Measurements from ENCODE around the gene WDR75.

WDR75 gene

DNA sequence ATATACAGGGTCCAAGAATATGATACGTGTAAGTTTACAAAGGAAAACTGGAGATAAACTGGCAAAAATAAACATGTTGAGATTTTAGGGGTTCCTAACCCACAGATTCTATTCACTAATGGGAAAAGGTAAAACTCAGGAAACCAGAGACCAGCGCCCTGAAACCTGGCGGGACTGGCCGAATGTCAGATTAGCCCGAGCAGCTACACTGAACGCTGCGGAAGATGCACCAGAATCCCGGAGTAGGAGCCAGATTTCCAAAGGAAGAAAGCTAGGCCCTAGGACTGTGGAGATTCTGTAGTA, 679 bp upstream of the WDR75 start:
- H3K4me1 ChIP-seq (ENCODE audit: control insufficient read depth, insufficient read depth, low read length): peaks cover 9% of the 10 kb centered on the region

DNA sequence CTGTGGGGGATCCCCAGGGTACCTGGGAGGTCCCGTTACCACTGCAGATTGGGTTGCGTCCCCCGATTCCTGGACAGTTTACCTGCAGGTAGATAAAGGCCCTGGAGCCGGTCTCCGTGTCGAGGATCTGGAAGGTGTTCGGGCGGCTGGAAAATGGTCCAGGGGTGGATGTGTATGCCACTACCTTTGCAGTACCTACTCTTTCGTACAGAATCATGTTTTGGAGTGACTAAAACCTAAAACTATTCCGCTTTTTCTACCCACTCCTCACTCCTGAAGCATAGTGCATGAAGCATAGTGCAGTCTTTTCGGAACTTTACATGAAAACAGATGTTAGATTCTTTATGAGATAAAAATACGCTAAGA, 418 bp downstream of the WDR75 start:
- no peaks in the 10 kb centered on the region for H3K36me3 ChIP-seq (ENCODE audit: control insufficient read depth in 2 of 2, insufficient read depth in 2 of 2, low read length in 2 of 2)
- H3K27me3 ChIP-seq (ENCODE audit: control insufficient read depth in 1 of 2, insufficient read depth in 2 of 2, low read length in 2 of 2): no peaks in the 10 kb centered on the region
- peak overlapping the region; percentile 83 to 88 for H3K4me3 ChIP-seq (ENCODE audit: low read length in 2 of 2)
- H3K4me1 ChIP-seq (ENCODE audit: control insufficient read depth, insufficient read depth, low read length): peaks cover 9% of the 10 kb centered on the region
- H3K9me3 ChIP-seq (ENCODE audit: control insufficient read depth in 2 of 2, low read length in 2 of 2): no peaks in the 10 kb centered on the region
- H3K9ac ChIP-seq (ENCODE audit: low read length in 2 of 2): peak overlapping the region; percentile 98 to 99
- peak overlapping the region; percentile 89 for H3K27ac ChIP-seq (ENCODE audit: low read length)

More for the DNA sequence above, 679 bp upstream of the WDR75 start:
- Histone ChIP-seq H3K9me3 (ENCODE audit: control insufficient read depth in 2 of 2, low read length in 2 of 2) (no peaks in the 10 kb centered on the region), H3K27me3 (ENCODE audit: control insufficient read depth in 1 of 2, insufficient read depth in 2 of 2, low read length in 2 of 2) (no peaks in the 10 kb centered on the region), H3K9ac (ENCODE audit: low read length in 2 of 2) (peak overlapping the region; percentile 98 to 99), H3K4me3 (ENCODE audit: low read length in 2 of 2) (peak overlapping the region; percentile 83 to 88), H3K27ac (ENCODE audit: low read length) (peak overlapping the region; percentile 89), H3K36me3 (ENCODE audit: control insufficient read depth in 2 of 2, insufficient read depth in 2 of 2, low read length in 2 of 2) (no peaks in the 10 kb centered on the region)

DNA sequence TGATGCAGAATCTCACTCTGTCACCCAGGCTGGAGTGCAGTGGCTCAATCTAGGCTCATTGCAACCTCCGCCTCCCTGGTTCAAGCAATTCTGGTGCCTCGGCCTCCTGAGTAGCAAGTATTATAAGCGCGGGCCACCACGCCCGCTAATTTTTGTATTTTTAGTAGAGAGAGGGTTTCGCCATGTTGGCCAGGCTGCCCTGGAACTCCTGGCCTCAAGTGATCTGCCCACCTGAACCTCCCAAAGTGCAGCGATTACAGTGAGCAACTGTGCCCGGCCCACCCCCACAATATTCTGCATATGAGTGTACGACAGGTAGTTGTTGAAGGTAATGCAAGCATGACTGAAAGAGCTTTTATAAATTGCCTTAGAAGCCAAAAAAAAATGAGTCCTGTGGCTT, 1.2 kb downstream of the WDR75 start:
- Histone ChIP-seq H3K4me1 (ENCODE audit: control insufficient read depth, insufficient read depth, low read length) (peaks cover 9% of the 10 kb centered on the region), H3K27me3 (ENCODE audit: control insufficient read depth in 1 of 2, insufficient read depth in 2 of 2, low read length in 2 of 2) (no peaks in the 10 kb centered on the region), H3K9ac (ENCODE audit: low read length in 2 of 2) (no peak overlapping the region), H3K9me3 (ENCODE audit: control insufficient read depth in 2 of 2, low read length in 2 of 2) (no peaks in the 10 kb centered on the region), H3K4me3 (ENCODE audit: low read length in 2 of 2) (peak overlapping the region in 1 of 2 donors; percentile 17), H3K36me3 (ENCODE audit: control insufficient read depth in 2 of 2, insufficient read depth in 2 of 2, low read length in 2 of 2) (no peaks in the 10 kb centered on the region), H3K27ac (ENCODE audit: low read length) (no peak overlapping the region)

DNA sequence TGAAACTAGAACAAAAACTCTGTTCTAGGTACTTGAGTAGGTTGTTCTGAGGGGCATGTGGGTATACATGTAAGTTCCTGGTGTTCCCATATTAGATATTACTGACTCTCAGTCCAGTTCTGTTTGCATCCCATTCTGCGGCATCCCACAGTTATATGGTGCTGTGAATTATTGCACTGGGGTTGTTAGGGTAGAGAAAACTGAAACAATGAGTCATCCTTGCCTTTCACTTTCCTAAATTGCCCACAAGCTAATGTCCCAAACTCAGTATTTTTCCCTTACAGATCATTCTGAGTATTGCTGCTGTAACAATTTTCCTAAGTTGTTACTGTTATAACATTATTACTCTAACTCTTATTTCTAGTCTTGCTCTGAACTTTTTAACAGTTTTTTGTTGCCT, 3.0 kb downstream of the WDR75 start:
- Histone ChIP-seq H3K4me3 (ENCODE audit: low read length in 2 of 2) (no peak overlapping the region), H3K9ac (ENCODE audit: low read length in 2 of 2) (no peak overlapping the region), H3K36me3 (ENCODE audit: control insufficient read depth in 2 of 2, insufficient read depth in 2 of 2, low read length in 2 of 2) (peaks cover 5 to 6% of the 10 kb centered on the region in 2 donors), H3K4me1 (ENCODE audit: control insufficient read depth, insufficient read depth, low read length) (peaks cover 9% of the 10 kb centered on the region), H3K9me3 (ENCODE audit: control insufficient read depth in 2 of 2, low read length in 2 of 2) (no peaks in the 10 kb centered on the region), H3K27me3 (ENCODE audit: control insufficient read depth in 1 of 2, insufficient read depth in 2 of 2, low read length in 2 of 2) (no peaks in the 10 kb centered on the region), H3K27ac (ENCODE audit: low read length) (no peak overlapping the region)

DNA sequence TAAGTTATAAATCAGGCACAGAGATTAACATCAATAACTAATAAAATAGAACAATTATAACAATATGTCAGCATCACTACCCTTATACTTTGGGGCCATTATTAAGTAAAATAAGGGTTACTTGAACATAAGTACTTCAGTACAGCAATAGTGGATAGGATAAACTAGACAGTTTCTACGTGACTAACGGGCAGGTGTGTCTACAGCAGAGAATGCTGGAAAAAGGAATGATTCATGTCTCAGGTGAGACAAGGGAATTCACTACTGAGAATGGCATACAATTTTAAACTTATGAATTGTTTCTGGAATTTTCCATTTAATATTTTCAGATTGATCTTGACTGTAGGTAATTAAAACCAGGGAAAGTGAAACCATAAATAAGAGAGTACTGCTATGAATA, 5.5 kb downstream of the WDR75 start:
- peaks cover 9% of the 10 kb centered on the region for H3K4me1 ChIP-seq (ENCODE audit: control insufficient read depth, insufficient read depth, low read length)
- no peak overlapping the region for H3K27ac ChIP-seq (ENCODE audit: low read length)
- H3K9me3 ChIP-seq (ENCODE audit: control insufficient read depth in 2 of 2, low read length in 2 of 2): no peaks in the 10 kb centered on the region
- no peak overlapping the region for H3K4me3 ChIP-seq (ENCODE audit: low read length in 2 of 2)
- H3K27me3 ChIP-seq (ENCODE audit: control insufficient read depth in 1 of 2, insufficient read depth in 2 of 2, low read length in 2 of 2): no peaks in the 10 kb centered on the region
- peaks cover 8 to 17% of the 10 kb centered on the region in 2 donors for H3K36me3 ChIP-seq (ENCODE audit: control insufficient read depth in 2 of 2, insufficient read depth in 2 of 2, low read length in 2 of 2)
- no peak overlapping the region for H3K9ac ChIP-seq (ENCODE audit: low read length in 2 of 2)

DNA sequence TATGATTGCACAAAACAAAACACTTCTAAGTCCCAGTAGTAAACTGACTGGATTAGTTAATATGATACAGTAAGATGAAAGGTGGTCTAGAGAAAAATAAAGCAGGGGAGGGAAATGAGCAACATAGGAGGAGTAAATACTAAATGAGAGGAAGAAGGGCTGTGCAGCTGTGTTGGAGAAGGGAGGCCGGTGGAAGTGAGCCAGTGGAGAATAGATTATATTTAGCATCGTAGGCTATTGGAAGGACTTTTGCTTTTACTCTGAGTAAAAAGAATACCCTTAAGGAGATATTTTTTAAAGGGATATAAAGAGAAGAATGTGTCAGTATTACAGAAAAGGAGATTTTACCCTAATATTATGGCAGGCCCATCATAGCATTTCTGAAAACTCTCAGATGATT, 12.7 kb downstream of the WDR75 start:
- Histone ChIP-seq H3K4me1 (ENCODE audit: control insufficient read depth, insufficient read depth, low read length) (no peaks in the 10 kb centered on the region), H3K9ac (ENCODE audit: low read length in 2 of 2) (no peak overlapping the region), H3K4me3 (ENCODE audit: low read length in 2 of 2) (no peak overlapping the region), H3K36me3 (ENCODE audit: control insufficient read depth in 2 of 2, insufficient read depth in 2 of 2, low read length in 2 of 2) (peaks cover 13 to 32% of the 10 kb centered on the region in 2 donors), H3K9me3 (ENCODE audit: control insufficient read depth in 2 of 2, low read length in 2 of 2) (no peaks in the 10 kb centered on the region), H3K27me3 (ENCODE audit: control insufficient read depth in 1 of 2, insufficient read depth in 2 of 2, low read length in 2 of 2) (no peaks in the 10 kb centered on the region), H3K27ac (ENCODE audit: low read length) (no peak overlapping the region)

DNA sequence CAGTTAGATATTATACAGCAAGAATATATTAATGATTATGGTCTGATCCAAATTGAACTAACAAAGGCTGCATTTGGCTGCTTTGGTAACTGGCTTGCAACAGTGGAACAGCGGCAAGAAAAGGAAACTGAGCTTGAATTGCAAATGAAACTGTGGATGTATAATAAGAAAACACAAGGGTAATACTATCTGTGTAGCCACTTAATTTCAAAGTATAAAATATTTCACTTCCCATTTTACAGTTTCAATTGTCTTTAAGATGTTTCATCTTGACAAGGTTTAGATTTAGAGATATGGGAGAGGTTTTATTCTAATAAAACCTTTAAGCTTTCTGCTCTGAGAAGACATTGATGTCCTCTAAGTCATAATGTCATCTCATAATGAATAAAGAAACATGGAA, 23.8 kb downstream of the WDR75 start:
- Histone ChIP-seq H3K9me3 (ENCODE audit: control insufficient read depth in 2 of 2, low read length in 2 of 2) (no peaks in the 10 kb centered on the region), H3K27ac (ENCODE audit: low read length) (no peak overlapping the region), H3K9ac (ENCODE audit: low read length in 2 of 2) (no peak overlapping the region), H3K4me3 (ENCODE audit: low read length in 2 of 2) (no peak overlapping the region), H3K27me3 (ENCODE audit: control insufficient read depth in 1 of 2, insufficient read depth in 2 of 2, low read length in 2 of 2) (no peaks in the 10 kb centered on the region), H3K36me3 (ENCODE audit: control insufficient read depth in 2 of 2, insufficient read depth in 2 of 2, low read length in 2 of 2) (peaks cover 30 to 56% of the 10 kb centered on the region in 2 donors), H3K4me1 (ENCODE audit: control insufficient read depth, insufficient read depth, low read length) (no peaks in the 10 kb centered on the region)

DNA sequence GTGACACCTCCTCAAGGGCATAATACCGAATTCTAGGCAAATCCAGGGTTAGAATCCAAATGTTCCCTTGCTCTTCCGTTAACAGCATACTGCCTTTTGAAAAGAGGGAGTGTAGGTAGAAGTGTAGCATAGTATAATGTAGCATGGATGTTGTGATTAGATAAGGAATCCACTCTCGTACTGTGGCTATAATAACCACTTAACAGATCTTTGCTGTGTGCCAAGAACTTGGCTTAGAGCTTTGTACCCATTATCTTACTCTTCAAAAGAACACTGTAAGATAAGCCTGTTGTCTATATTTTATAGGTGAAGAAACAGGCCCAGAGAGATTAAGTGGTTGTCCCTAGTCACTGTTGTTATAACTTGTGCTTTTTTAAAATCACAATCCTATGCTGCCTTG, 24.2 kb downstream of the WDR75 start:
- peaks cover 30 to 55% of the 10 kb centered on the region in 2 donors for H3K36me3 ChIP-seq (ENCODE audit: control insufficient read depth in 2 of 2, insufficient read depth in 2 of 2, low read length in 2 of 2)
- no peak overlapping the region for H3K27ac ChIP-seq (ENCODE audit: low read length)
- H3K4me3 ChIP-seq (ENCODE audit: low read length in 2 of 2): no peak overlapping the region
- no peaks in the 10 kb centered on the region for H3K4me1 ChIP-seq (ENCODE audit: control insufficient read depth, insufficient read depth, low read length)
- H3K9ac ChIP-seq (ENCODE audit: low read length in 2 of 2): no peak overlapping the region
- H3K27me3 ChIP-seq (ENCODE audit: control insufficient read depth in 1 of 2, insufficient read depth in 2 of 2, low read length in 2 of 2): no peaks in the 10 kb centered on the region
- no peaks in the 10 kb centered on the region for H3K9me3 ChIP-seq (ENCODE audit: control insufficient read depth in 2 of 2, low read length in 2 of 2)

DNA sequence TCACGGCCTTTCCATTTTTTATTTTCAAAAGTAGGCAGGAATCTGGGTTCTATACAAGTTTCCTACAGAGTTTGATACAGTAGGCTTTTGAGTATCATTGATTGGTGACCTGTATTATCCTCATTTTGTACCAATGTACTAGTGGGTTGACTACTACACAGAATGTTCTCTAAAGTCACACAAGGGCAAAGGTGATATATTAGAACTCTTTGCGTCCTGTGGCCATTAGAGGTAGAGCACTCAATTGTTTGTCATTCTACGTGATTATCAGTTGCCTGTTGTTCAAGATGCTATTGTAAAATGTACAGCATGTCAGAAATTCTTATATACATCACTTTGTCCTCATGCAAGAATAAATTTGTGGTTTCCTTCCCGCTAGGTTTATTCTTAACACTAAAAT, 24.8 kb downstream of the WDR75 start:
- Histone ChIP-seq H3K9me3 (ENCODE audit: control insufficient read depth in 2 of 2, low read length in 2 of 2) (no peaks in the 10 kb centered on the region), H3K4me3 (ENCODE audit: low read length in 2 of 2) (no peak overlapping the region), H3K4me1 (ENCODE audit: control insufficient read depth, insufficient read depth, low read length) (no peaks in the 10 kb centered on the region), H3K9ac (ENCODE audit: low read length in 2 of 2) (no peak overlapping the region), H3K27me3 (ENCODE audit: control insufficient read depth in 1 of 2, insufficient read depth in 2 of 2, low read length in 2 of 2) (no peaks in the 10 kb centered on the region), H3K36me3 (ENCODE audit: control insufficient read depth in 2 of 2, insufficient read depth in 2 of 2, low read length in 2 of 2) (peaks cover 30 to 55% of the 10 kb centered on the region in 2 donors), H3K27ac (ENCODE audit: low read length) (no peak overlapping the region)

DNA sequence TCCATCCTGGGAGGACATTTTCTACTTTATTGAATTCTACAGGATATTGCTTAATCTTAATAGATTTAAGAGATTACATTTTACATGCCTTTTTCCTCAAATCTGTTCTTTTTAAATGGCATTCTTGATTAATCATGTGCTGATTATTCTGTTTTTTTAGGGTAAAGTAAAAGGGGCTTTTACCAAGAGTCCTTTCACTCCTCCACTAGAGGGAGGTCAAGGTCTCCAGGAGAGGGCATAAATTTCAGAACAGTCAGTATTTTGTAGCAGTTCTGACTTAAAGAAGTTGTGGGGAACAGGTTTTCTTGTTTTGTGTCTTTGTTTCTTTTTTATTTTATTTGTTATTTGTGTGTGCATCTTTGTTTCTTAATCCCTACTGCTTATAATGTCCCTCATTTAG, 25.4 kb downstream of the WDR75 start:
- Histone ChIP-seq H3K4me1 (ENCODE audit: control insufficient read depth, insufficient read depth, low read length) (no peaks in the 10 kb centered on the region), H3K27ac (ENCODE audit: low read length) (no peak overlapping the region), H3K9ac (ENCODE audit: low read length in 2 of 2) (no peak overlapping the region), H3K27me3 (ENCODE audit: control insufficient read depth in 1 of 2, insufficient read depth in 2 of 2, low read length in 2 of 2) (no peaks in the 10 kb centered on the region), H3K4me3 (ENCODE audit: low read length in 2 of 2) (no peak overlapping the region), H3K9me3 (ENCODE audit: control insufficient read depth in 2 of 2, low read length in 2 of 2) (no peaks in the 10 kb centered on the region), H3K36me3 (ENCODE audit: control insufficient read depth in 2 of 2, insufficient read depth in 2 of 2, low read length in 2 of 2) (peaks cover 33 to 55% of the 10 kb centered on the region in 2 donors)

DNA sequence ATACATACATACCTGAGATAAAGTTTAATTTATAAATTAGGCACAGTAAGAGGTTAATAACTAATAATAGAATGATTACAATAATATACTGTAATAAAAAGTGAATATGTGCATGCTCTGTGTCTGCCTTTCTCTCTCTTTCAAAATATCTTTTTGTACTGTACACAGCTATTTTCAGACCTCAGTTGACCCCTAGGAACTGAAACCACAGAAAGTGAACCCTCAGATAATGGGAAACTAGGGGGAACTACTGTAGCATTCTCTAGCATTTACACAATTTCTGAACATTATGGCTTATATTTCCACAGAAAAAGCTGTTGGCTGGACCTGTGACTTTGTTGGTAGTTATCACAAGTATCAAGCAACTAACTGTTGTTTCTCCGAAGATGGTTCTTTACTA, 25.9 kb downstream of the WDR75 start:
- H3K27me3 ChIP-seq (ENCODE audit: control insufficient read depth in 1 of 2, insufficient read depth in 2 of 2, low read length in 2 of 2): no peaks in the 10 kb centered on the region
- H3K4me1 ChIP-seq (ENCODE audit: control insufficient read depth, insufficient read depth, low read length): no peaks in the 10 kb centered on the region
- peaks cover 33 to 54% of the 10 kb centered on the region in 2 donors for H3K36me3 ChIP-seq (ENCODE audit: control insufficient read depth in 2 of 2, insufficient read depth in 2 of 2, low read length in 2 of 2)
- H3K9me3 ChIP-seq (ENCODE audit: control insufficient read depth in 2 of 2, low read length in 2 of 2): no peaks in the 10 kb centered on the region
- H3K27ac ChIP-seq (ENCODE audit: low read length): no peak overlapping the region
- H3K9ac ChIP-seq (ENCODE audit: low read length in 2 of 2): no peak overlapping the region
- no peak overlapping the region for H3K4me3 ChIP-seq (ENCODE audit: low read length in 2 of 2)

DNA sequence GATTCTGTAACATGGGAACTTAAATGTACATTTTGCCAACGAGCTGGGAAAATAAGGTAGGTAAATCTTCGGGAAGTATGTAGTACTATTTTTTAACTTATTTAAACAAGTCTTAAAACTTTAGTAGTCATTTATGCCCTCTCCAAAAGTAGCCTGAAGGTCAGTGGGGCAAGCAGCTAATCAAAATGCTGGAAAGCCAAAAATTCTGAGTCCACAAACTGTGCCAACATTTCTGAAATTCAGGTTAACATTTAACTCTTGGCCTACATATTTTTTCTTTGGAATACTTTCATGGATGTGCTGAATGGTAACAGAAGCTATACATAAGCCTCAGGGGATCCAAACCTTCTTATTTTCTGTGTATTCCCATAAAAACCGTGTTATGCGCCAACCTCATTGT, 26.3 kb downstream of the WDR75 start:
- no peak overlapping the region for H3K27ac ChIP-seq (ENCODE audit: low read length)
- H3K36me3 ChIP-seq (ENCODE audit: control insufficient read depth in 2 of 2, insufficient read depth in 2 of 2, low read length in 2 of 2): peaks cover 30 to 51% of the 10 kb centered on the region in 2 donors

More for the DNA sequence above, 26.3 kb downstream of the WDR75 start:
- no peaks in the 10 kb centered on the region for H3K4me1 ChIP-seq (ENCODE audit: control insufficient read depth, insufficient read depth, low read length)
- no peaks in the 10 kb centered on the region for H3K9me3 ChIP-seq (ENCODE audit: control insufficient read depth in 2 of 2, low read length in 2 of 2)
- no peaks in the 10 kb centered on the region for H3K27me3 ChIP-seq (ENCODE audit: control insufficient read depth in 1 of 2, insufficient read depth in 2 of 2, low read length in 2 of 2)
- H3K4me3 ChIP-seq (ENCODE audit: low read length in 2 of 2): no peak overlapping the region
- H3K9ac ChIP-seq (ENCODE audit: low read length in 2 of 2): no peak overlapping the region
